Suprapubic skin (tissue), 4 donors: ENCODE measurements around the gene SLC6A11.

Experiments
- POLR2A ChIP-seq, 2 donors: fragments of 450-650 bp; IDR thresholded peaks; one replicate each; pipeline ENCODE4 v1.6.1; 2017; ENCODE audit warnings: antibody characterized with exemption in 2 of 2, mild to moderate bottlenecking in 2 of 2, moderate library complexity in 2 of 2
- POLR2AphosphoS5 ChIP-seq, 3 donors: sonication (generic); formaldehyde crosslinking; IDR thresholded peaks; one replicate each; pipeline ENCODE4 v1.6.1; 2017; ENCODE audit warnings: antibody characterized with exemption in 3 of 3
- TF ChIP-seq, protein P1 (sequence below), 2 donors: fragments of 200-600 bp in 1 of 2; fragments of 450-650 bp in 1 of 2; sonication (generic) in 1 of 2; IDR thresholded peaks; one replicate each; pipeline ENCODE4 v1.5.1; 2016 to 2019; ENCODE audit warnings: antibody characterized with exemption in 2 of 2, mild to moderate bottlenecking in 1 of 2, moderate library complexity in 1 of 2

GRCh38 chr3:10843378-10843777 is 27.4 kb downstream of the SLC6A11 start:
- TF ChIP-seq POLR2A (IDR thresholded peaks at IDR 0.05) = no peak
- TF ChIP-seq, protein P1, sequence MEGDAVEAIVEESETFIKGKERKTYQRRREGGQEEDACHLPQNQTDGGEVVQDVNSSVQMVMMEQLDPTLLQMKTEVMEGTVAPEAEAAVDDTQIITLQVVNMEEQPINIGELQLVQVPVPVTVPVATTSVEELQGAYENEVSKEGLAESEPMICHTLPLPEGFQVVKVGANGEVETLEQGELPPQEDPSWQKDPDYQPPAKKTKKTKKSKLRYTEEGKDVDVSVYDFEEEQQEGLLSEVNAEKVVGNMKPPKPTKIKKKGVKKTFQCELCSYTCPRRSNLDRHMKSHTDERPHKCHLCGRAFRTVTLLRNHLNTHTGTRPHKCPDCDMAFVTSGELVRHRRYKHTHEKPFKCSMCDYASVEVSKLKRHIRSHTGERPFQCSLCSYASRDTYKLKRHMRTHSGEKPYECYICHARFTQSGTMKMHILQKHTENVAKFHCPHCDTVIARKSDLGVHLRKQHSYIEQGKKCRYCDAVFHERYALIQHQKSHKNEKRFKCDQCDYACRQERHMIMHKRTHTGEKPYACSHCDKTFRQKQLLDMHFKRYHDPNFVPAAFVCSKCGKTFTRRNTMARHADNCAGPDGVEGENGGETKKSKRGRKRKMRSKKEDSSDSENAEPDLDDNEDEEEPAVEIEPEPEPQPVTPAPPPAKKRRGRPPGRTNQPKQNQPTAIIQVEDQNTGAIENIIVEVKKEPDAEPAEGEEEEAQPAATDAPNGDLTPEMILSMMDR (IDR thresholded peaks at IDR 0.05) = no peak
- no peak for TF ChIP-seq POLR2AphosphoS5 (IDR thresholded peaks at IDR 0.05)
